LoVo (cell line): ENCODE data around the gene GLB1L3.

Source experiments
- DNase-seq: peaks from one replicate; pipeline ENCODE4 v3.0.0-alpha.2; 2016; ENCODE audit warnings: low spot score

GLB1L3 gene

GRCh38 chr11:134345237-134345550, 69.0 kb downstream of the GLB1L3 start:
- DNase-seq: no peak

DNA sequence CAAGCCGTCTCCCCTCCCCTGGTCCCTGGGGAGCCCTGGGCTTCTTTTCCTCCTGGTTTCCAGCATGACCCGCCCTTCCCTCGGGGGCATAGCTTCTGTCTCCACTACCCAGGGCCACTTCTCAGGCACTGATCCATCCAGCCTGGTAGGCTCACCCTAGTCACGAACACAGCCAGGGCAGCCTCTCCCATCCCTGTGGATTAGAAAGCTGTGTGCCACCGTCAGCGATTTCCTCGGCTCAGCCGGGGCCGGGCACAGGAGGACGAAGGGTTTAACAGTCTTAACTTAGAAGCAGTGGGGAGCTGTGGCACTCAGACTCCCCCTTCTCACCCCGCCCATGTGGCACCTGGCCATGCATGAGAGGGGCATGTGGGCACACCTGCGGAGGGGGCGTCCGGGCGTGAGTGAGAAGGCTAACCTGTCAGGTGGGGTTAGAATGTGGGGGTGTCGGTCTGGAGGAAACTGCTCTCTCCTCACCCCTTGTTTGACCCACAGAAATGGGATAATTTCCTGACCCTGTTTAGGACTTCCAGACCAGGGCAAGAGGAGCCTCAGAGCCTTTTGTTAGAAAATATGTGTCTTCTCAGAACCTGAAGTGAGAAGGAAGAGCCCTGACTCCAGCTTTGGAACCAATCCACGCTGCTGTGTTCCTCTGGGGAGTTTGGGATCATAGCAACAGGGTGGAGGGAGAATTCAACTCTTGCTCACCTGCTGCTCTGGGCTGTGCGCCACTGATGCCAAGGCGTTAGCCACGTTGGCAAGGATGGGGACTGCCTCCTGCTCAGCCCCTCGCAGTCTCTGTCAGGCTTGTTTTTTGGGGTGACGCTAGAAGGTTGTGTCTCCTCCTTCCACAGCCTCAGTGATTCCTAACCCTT, 70.2 kb downstream of the GLB1L3 start:
- no peak for DNase-seq

DNA sequence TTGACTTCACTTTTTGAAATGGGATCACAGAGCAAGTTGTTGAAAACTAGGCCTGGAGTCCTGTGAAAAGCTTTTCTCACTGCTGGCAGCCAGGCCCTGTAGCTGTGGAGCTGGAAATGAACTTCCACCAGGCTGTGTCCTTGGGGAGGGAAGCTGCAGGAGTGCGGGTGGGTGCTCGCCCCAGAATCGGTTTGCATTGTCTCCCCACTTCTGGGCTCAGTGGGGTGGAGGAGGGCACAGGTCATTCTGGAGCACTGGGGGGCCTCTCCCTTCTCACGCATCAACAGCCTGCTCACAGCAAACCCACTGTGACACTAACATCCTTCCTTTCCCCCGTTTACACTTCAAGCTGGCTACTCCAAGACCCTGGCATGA, 70.8 kb downstream of the GLB1L3 start:
- no peak for DNase-seq

DNA sequence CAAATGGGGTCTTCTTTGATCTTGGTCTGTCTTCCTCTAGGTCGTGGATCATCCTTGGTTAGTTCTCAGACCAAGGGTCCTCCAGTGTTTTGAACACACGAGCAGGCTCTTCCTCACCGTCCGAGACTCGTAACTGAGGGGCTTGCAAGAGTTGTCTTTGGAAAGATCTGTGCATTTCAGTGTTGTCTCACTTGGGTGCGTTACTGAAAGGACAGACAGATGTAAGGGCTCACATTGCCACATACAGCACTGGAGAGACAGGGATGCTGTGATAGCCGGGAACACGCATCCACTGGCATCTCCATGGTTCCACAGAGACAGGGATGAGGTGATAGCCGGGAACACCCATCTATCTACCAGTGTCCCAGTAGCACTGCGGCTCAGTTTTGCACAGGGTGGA, 71.3 kb downstream of the GLB1L3 start:
- DNase-seq: no peak

DNA sequence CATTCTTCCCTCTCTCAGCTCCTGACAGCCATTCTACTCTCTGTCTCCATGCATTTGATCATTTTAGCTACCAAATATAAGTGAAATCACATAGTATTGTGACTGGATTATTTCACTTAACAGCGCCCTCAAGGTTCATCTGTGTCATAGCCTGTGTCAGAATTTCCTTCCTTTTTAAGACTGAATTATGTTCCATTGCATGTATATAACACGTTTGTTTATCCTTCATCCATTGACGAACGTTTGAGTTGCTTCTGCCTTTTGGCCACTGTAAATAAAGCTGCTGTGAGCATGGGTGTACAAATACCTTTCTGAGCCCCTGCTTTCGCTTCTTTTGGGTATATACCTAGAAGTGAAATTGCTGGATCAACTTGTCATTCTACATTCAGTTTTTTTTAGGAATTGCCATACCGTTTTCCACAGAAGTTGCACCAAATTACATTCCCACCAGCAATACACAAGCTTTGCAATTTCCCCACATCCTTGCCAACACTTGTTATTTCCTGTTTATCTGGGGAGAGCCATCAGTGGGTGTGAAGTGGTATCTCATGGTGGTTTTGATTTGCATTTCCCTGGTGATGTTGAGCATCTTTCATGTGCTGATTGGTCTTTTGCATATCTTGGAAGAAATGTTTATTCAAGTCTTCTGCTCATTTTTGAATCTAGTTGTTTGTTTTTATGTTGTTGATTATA, 73.1 kb downstream of the GLB1L3 start:
- no peak for DNase-seq

DNA sequence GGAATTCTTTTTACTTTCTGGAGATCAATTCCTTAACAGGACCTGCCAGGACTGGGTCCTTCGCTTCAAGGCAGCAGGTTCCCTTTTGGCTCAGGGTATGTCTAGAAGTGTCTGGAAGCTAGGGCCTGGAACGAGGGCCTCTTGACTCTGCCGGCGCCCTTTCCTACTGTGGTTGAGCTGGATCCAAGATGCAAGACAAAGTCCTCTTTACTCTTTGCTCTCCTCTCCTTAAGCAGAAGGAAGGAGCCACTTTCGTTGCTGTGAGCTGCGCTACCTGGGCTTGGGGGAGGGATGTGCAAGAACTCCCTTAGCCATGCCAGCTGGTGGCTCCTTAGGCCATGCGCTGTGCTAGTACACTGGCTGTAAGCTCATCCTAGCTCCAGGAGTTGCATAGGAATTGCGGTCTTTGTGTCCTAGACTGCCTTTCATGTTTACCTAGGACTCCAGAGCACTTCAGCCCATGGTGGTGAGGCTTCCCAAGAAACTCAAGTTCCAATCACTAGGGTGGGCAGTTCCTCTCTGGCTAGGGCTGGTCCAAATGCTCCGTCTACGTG, 73.7 kb downstream of the GLB1L3 start:
- DNase-seq: no peak

- no peak for DNase-seq
These were observed 74.2 kb downstream of the GLB1L3 start for GRCh38 chr11:134350381-134350780.

DNA sequence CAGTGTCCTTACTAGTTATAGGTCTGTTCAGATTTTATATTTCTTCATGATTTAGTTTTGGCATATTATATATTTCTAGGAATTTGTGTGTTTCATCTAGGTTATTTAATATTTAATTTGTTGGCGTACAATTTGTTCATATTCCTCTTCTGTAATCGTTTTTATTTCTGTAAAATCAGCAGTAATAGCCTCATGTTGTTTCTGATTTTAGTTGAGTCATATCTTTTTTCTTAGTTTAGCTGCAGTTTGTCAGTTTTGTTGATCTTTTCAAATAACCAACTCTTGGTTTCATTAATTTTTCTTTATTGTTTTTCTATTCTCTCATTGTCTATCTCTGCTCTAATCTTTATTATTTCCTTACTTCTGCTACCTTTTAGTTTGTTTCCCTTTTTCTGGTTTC, 75.9 kb downstream of the GLB1L3 start:
- DNase-seq: no peak

- DNase-seq: no peak
These were observed 79.0 kb downstream of the GLB1L3 start for GRCh38 chr11:134355136-134355535.

DNA sequence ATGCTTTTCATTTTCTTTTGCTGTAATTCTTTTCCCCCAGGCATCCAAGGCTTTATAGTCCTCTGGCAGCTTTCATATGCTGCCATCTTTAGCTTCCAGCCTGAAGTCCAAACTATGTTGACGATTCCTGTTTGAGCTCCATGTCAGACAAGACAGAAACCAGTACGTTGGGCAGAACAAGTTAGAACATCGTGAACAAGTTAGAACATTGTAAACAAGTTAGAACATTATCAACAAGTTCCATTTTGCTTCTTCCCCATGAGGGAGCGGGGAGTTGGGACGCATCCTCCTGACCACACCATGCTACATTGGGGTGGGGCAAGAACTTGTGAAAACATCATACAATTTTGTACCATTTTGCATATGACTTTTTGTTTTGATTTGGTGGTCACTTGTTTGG, 79.5 kb downstream of the GLB1L3 start:
- DNase-seq: no peak

DNA sequence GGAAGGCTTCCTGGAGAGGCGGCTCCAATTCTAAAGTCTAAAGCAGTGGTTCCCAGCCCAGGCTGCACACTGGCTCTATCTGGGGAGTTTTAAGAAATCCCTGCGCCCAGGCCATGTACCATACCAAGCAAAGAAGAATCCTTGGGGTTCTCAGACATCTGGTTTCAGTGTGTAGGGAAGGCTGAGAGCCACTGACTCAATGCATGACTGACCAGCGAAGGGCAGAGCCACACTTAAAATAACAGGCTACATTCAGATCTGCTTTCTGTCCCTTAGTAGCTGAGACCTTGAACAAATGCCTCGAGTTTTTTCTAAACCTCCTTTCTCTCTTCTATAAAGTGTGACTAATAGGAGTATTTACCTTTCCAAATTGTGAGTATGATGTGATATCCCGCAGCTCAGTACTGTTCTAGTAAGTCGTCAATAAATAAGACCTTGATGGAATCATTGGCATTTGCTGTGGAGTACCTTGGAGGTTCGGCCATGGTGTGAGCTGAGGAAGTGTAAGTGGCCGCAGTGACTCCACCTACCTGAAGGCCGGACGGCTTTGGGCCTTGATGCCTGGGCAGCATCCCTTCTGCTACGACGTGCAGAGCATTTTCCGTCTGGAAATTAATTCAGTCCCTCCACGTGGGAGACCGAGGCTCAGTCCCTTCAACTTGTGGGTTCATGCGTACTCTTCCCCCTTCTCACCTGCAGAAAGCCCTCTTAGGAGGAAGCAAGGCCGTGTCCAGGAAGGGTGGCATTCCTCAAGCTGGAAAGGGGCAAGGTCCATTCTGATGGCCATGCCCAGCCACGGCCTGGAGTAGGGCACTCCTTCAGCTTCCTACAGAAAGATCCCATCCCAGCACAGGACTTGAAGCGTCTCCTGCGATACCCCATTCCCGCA, 80.7 kb downstream of the GLB1L3 start:
- DNase-seq: no peak

DNA sequence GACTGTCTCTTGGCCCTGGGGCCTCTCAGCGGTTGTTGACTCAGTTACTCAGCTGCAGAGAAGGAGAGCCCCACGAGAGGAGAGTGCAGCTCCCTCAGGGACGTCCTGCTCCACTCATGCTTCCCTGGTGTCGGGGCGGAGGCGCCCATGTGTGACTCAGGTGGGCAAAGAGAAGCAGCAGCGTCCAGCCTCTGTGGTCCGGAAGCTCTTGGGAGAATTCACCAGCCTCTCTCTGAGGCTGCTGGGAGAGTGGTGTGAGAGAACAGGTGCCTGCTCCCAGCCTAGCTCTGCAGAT, 81.3 kb downstream of the GLB1L3 start:
- DNase-seq: no peak

DNA sequence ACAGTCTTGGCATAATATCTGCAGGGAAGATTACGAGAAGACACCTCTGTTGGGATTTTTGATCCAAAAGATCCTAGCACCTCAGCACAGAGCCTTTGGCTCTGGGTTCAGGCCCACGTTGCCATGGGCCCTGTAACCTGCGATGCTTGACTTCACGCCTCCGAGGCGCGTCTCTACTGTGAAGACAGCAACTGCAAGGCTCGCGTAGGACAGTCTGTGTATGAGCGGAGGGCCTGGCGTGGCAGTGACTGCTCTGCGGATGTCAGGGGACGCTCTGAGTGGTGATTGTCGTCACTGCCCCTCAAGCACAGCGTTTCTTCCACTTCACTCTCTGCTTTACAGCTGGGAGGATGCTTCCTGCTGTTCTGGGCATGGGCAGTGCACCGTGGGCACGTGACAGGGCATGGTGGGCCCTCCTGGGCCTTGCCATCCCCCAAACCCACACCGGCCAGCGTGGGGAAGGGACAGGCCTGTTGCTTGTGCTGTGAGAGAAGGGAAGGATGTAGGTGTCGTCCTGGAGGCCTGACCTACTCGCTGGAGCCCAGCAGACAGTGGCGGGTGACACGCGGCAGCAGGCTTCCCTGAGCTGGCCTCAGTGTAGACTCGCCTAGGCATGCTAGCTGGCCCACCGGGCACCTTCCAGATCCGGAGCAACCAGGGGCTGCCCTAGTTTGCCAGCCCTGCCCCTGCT, 82.1 kb downstream of the GLB1L3 start:
- DNase-seq: no peak

DNA sequence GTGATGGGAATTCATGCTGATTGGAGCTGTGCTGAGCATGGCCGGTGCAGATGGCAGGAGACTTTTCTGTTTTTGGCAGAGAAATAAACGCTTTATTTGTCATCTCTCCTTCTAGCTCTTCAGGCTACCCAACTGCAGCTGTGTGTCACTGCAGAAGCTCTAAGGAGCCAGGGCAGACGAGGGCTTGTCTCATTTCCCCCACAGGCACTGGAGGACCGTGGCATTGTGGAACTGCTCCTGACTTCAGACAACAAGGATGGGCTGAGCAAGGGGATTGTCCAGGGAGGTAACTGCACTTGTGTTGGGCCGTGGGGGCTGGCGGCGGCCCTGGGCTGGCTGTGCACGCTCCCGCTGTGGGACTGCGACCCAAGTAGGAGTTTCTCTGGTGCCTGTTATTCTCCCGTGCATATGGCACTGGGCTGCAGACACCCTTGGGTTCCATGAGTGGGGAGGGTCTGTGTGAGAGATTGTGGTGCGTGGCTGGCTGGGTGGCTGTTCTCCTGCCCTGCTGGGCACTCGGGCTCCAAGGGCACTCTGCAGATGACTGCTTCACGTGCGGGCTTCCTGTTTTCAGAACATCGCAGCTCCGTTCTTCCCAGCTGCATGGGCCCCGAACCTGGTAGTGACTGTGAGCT, 82.8 kb downstream of the GLB1L3 start:
- no peak for DNase-seq

DNA sequence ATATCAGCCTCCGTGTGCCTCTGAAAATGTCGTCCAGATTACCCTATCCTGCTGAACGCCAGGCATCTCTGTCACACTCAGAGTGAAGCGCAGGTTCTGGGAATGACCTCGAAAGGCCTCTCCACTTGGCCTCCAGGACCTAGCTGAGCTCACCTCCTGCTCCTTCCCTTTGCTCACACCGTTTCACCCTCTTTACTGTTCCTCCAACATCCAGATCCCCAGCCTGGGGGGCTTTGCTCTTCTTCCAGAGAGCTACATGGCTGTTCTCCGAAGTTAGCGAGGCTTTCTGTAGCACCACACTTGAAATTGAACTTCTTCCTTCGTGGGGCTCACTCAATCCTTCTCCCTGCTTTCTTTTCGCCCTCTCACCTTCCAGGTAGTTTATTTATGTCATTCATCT, 83.5 kb downstream of the GLB1L3 start:
- no peak for DNase-seq

DNA sequence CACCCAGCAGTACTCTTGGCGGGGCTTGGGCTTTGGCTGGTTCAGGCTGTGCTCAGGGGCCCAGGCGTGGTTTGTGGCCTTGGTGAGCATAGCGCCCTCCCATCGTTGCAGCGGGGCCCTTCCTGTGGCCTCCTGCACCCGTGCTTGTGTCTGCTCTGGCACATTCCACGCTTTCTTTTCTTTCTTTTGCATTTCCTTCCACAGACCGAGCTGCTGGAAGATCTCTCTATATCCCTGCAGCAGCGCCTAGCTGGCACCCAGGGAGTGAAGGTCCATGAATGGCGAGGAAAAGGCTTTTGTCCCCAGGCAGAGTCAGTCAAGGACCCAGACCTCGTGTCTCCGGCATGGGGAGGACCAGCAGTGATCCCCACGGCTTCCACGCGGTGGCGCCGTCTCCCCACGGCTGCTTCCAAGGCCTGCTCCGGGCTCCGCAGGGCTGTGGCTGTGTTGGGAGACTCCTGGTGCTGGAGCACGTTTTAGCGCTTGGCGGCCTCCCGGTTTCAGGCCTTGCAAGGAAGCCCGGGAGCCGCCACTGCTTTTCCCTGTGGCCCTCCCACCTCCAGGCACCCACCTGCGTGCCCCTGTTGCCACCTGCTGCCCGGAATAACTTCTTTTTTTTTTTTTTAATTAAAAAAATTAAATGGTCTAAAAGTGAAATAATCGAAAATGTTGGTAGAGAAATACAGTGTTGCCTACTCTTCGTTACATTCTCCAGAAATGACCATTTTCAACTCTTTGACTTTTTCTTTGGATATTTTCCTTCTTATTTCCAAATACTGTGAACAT, 84.1 kb downstream of the GLB1L3 start:
- no peak for DNase-seq

DNA sequence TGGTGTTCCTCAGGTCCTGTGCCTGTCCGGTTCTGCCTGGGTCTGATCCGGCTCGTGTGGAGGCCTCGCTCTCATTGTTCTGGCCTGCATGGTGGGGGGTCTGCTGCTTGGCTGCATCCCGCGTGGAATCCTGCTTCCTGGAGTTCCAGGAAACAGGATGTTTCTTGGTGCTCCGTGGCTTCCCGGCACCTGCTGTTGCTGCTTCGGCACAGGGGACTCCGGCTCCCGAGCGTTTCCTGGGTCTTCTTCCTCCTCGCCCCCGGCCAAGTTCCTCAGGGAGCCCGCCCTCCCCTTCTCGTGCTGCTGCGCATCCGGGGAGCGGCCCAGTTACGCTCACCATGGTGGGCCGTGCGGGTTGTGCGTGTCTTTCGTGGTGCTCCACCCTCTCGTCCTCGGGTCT, 85.5 kb downstream of the GLB1L3 start:
- DNase-seq: no peak

- DNase-seq: no peak
These were observed 86.2 kb downstream of the GLB1L3 start for GRCh38 chr11:134362192-134362901.

- DNase-seq: no peak
These were observed 87.0 kb downstream of the GLB1L3 start for GRCh38 chr11:134363161-134363560.

GRCh38 chr11:134363592-134363991, 87.4 kb downstream of the GLB1L3 start:
- no peak for DNase-seq
